ENCODE measurements around the gene RAC3. TPM values are rescaled to one million over a fixed set of nuclear protein-coding genes. Genes with fewer than 3 reads are reported as not detected.

The RAC3 gene
- total RNA-seq, 1 donor from 2014 or later, result not detected

GRCh38 chr17:82060614-82061013 lies 29.1 kb downstream of the RAC3 start:
- no peak for DNase-seq (ENCODE audit: low spot score in 2 of 2)
- Histone ChIP-seq H3K27me3 (no peaks in the 10 kb centered on the region), H3K27ac (no peak overlapping the region), H3K4me1 (peaks cover 9 to 12% of the 10 kb centered on the region in 2 donors), H3K4me3 (no peak overlapping the region), H3K9me3 (no peaks in the 10 kb centered on the region), H3K36me3 (peaks cover 66 to 77% of the 10 kb centered on the region in 2 donors)
- no peak for TF ChIP-seq CTCF (IDR thresholded peaks at IDR 0.05)
- intact Hi-C loops (cut with DNase I), result no loop called here

GRCh38 chr17:82061047-82061925 lies 29.8 kb downstream of the RAC3 start:
- no peak overlapping the region for H3K27ac ChIP-seq
- H3K27me3 ChIP-seq, result no peaks in the 10 kb centered on the region
- peaks cover 13 to 18% of the 10 kb centered on the region in 2 donors for H3K4me1 ChIP-seq
- intact Hi-C loops (cut with DNase I), result no loop called here
- peaks cover 59 to 70% of the 10 kb centered on the region in 2 donors for H3K36me3 ChIP-seq
- no peak for TF ChIP-seq CTCF (IDR thresholded peaks at IDR 0.05)
- no peaks in the 10 kb centered on the region for H3K9me3 ChIP-seq
- no peak overlapping the region for H3K4me3 ChIP-seq
- no peak for DNase-seq (ENCODE audit: low spot score in 2 of 2)

- intact Hi-C loops (cut with DNase I), result no loop called here
- Histone ChIP-seq H3K27me3 (no peaks in the 10 kb centered on the region), H3K36me3 (peaks cover 50 to 59% of the 10 kb centered on the region in 2 donors), H3K4me1 (peaks cover 13 to 18% of the 10 kb centered on the region in 2 donors), H3K4me3 (no peak overlapping the region), H3K9me3 (no peaks in the 10 kb centered on the region), H3K27ac (no peak overlapping the region)
- no peak for TF ChIP-seq CTCF (IDR thresholded peaks at IDR 0.05)
- no peak for DNase-seq (ENCODE audit: low spot score in 2 of 2)
Measured at GRCh38 chr17:82062076-82062983, 30.9 kb downstream of the RAC3 start.

- H3K36me3 ChIP-seq, result peaks cover 44 to 53% of the 10 kb centered on the region in 2 donors
- no peak for TF ChIP-seq CTCF (IDR thresholded peaks at IDR 0.05)
- no peaks in the 10 kb centered on the region for H3K27me3 ChIP-seq
- intact Hi-C loops (cut with DNase I), result no loop called here
- peaks cover 13 to 18% of the 10 kb centered on the region in 2 donors for H3K4me1 ChIP-seq
- H3K27ac ChIP-seq, result no peak overlapping the region
- H3K9me3 ChIP-seq, result no peaks in the 10 kb centered on the region
- no peak for DNase-seq (ENCODE audit: low spot score in 2 of 2)
- no peak overlapping the region for H3K4me3 ChIP-seq
Measured at GRCh38 chr17:82062984-82063368, 31.5 kb downstream of the RAC3 start.

- TF ChIP-seq CTCF (IDR thresholded peaks at IDR 0.05), result no peak
- Histone ChIP-seq H3K4me1 (peaks cover 13 to 18% of the 10 kb centered on the region in 2 donors), H3K36me3 (peaks cover 38 to 45% of the 10 kb centered on the region in 2 donors), H3K27me3 (no peaks in the 10 kb centered on the region), H3K9me3 (no peaks in the 10 kb centered on the region), H3K27ac (no peak overlapping the region), H3K4me3 (peak overlapping the region in 1 of 2 donors; percentile 92)
- DNase-seq (ENCODE audit: low spot score in 2 of 2), result no peak
- intact Hi-C loops (cut with DNase I), result loop anchor here (2.0 kb wide), 1 partner anchor 13 kb away; the partner anchor contains the start of genes GPS1 and RFNG
Measured at GRCh38 chr17:82063424-82064415, 32.2 kb downstream of the RAC3 start.

All from ascending aorta (tissue), 2 donors.